Natural killer cell (primary cell): ENCODE measurements around the gene TCERG1L. TPM values are rescaled to one million over a fixed set of nuclear protein-coding genes. Genes with fewer than 3 reads are reported as not detected.

Experiments used
- ATAC-seq, 3 donors: fragments of 150-1000 bp in 2 of 3; fragments of 200-7000 bp in 1 of 3; cut with Tn5 transposase; 1 replicate in 1 of 3; 2 replicates in 2 of 3; pipeline ENCODE4 v1.10.0; 2021; ENCODE audit warnings: mild to moderate bottlenecking in 2 of 3, moderate library complexity in 2 of 3
- DNase-seq, 2 donors: peaks; one replicate each; pipeline versions ENCODE4 v3.0.0 to v3.0.0-alpha.2; 2013 to 2021; ENCODE audit warnings: mixed read lengths in 1 of 2
- H3K27ac ChIP-seq: one replicate; pipeline ENCODE4 v1.5.1; 2013; ENCODE audit warnings: mild to moderate bottlenecking, low read length
- H3K27me3 ChIP-seq: one replicate; pipeline ENCODE4 v1.6.1; 2013; ENCODE audit warnings: low read length; ENCODE audit not compliant: control insufficient read depth, insufficient read depth
- H3K36me3 ChIP-seq: one replicate; pipeline ENCODE4 v1.6.1; 2013; ENCODE audit warnings: low read length; ENCODE audit not compliant: control insufficient read depth, insufficient read depth
- H3K4me1 ChIP-seq: one replicate; pipeline ENCODE4 v1.6.1; 2013; ENCODE audit warnings: low read length; ENCODE audit not compliant: control insufficient read depth, insufficient read depth
- H3K4me3 ChIP-seq: one replicate; pipeline ENCODE4 v1.5.1; 2013; ENCODE audit warnings: low read length
- H3K9me3 ChIP-seq: one replicate; pipeline ENCODE4 v1.6.1; 2013; ENCODE audit warnings: low read length; ENCODE audit not compliant: control insufficient read depth, insufficient read depth
- H3K27ac Mint-ChIP-seq, 2 donors: one replicate each; pipeline ENCODE4 v1.8.0; 2022; ENCODE audit warnings: mild to moderate bottlenecking in 2 of 2, mixed read lengths in 2 of 2, moderate library complexity in 1 of 2
- H3K27me3 Mint-ChIP-seq, 2 donors: one replicate each; pipeline ENCODE4 v1.8.0; 2022; ENCODE audit warnings: low read depth in 2 of 2, mixed read lengths in 2 of 2
- H3K36me3 Mint-ChIP-seq: one replicate; pipeline ENCODE4 v1.8.0; 2022; ENCODE audit warnings: mixed read lengths
- H3K4me1 Mint-ChIP-seq, 2 donors: one replicate each; pipeline ENCODE4 v1.8.0; 2022; ENCODE audit warnings: mixed read lengths in 2 of 2
- H3K4me3 Mint-ChIP-seq: one replicate; pipeline ENCODE4 v1.8.0; 2022; ENCODE audit warnings: mild to moderate bottlenecking, moderate library complexity, mixed read lengths
- H3K9me3 Mint-ChIP-seq, 2 donors: one replicate each; pipeline ENCODE4 v1.8.0; 2022; ENCODE audit warnings: mixed read lengths in 2 of 2
- CTCF ChIP-seq: fragments of 200-600 bp; IDR thresholded peaks from one replicate; pipeline ENCODE4 v1.8.0; 2022; ENCODE audit warnings: antibody characterized with exemption
- WGBS: methylation state at CpG from one replicate; pipeline ENCODE4 v1.1.7; 2013; ENCODE audit warnings: missing lambda C conversion rate; ENCODE audit not compliant: insufficient coverage; 5-methylcytosine and 5-hydroxymethylcytosine counted together
- intact Hi-C: fragments of 100-400 bp; cut with micrococcal nuclease; formaldehyde crosslinking; loops from one replicate; pipeline ENCODE4 v1.14.2; 2022
- total RNA-seq, 4 donors: library from RNA; stranded (reverse); fragments of 120-200 nt in 1 of 4; gene quantifications; one replicate each; pipeline versions ENCODE4 v1.2.3 to v1.2.4, GENCODE V29; 2013 to 2022

Gene TCERG1L
- total RNA-seq, 3 donors from 2014 or later (not counting 1 experiment from before 2014, with no cell fraction given) = 0.48 TPM; not detected in 2

- Mint-ChIP-seq H3K27me3 (peaks cover 0 to 27% of the 10 kb centered on the region in 2 donors), H3K4me1 (no peaks in the 10 kb centered on the region), H3K27ac (no peak overlapping the region), H3K9me3 (no peaks in the 10 kb centered on the region), H3K4me3 (no peak overlapping the region), H3K36me3 (no peaks in the 10 kb centered on the region)
- ATAC-seq = no peak
- 79% methylated on average over 7 of the region's 7 CpGs for WGBS
- no peak for TF ChIP-seq CTCF
- intact Hi-C loops = no loop called here
- Histone ChIP-seq H3K27me3 (no peaks in the 10 kb centered on the region), H3K27ac (no peak overlapping the region), H3K4me1 (no peaks in the 10 kb centered on the region), H3K36me3 (no peaks in the 10 kb centered on the region), H3K4me3 (no peak overlapping the region), H3K9me3 (no peaks in the 10 kb centered on the region)
- no peak for DNase-seq
Observed at GRCh38 chr10:131187926-131188325, 123.6 kb downstream of the TCERG1L start.

- no peak overlapping the region for H3K4me3 ChIP-seq
- Mint-ChIP-seq H3K27me3 (peaks cover 0 to 27% of the 10 kb centered on the region in 2 donors), H3K4me1 (no peaks in the 10 kb centered on the region), H3K4me3 (no peak overlapping the region), H3K9me3 (no peaks in the 10 kb centered on the region), H3K27ac (no peak overlapping the region), H3K36me3 (no peaks in the 10 kb centered on the region)
- no peak for TF ChIP-seq CTCF
- no peaks in the 10 kb centered on the region for H3K27me3 ChIP-seq
- H3K36me3 ChIP-seq = no peaks in the 10 kb centered on the region
- no peak for ATAC-seq
- H3K27ac ChIP-seq = no peak overlapping the region
- intact Hi-C loops = no loop called here
- DNase-seq = no peak
- no peaks in the 10 kb centered on the region for H3K9me3 ChIP-seq
- H3K4me1 ChIP-seq = no peaks in the 10 kb centered on the region
- WGBS = 82% methylated on average over 7 of the region's 7 CpGs
Observed at GRCh38 chr10:131187274-131187673, 124.2 kb downstream of the TCERG1L start.

- intact Hi-C loops = no loop called here
- WGBS = 86% methylated on average over 10 of the region's 12 CpGs
Observed at GRCh38 chr10:131186547-131187253, 124.8 kb downstream of the TCERG1L start.

More at GRCh38 chr10:131186547-131187253, 124.8 kb downstream of the TCERG1L start:
- no peak overlapping the region for H3K4me3 ChIP-seq
- H3K9me3 Mint-ChIP-seq = no peaks in the 10 kb centered on the region
- no peaks in the 10 kb centered on the region for H3K36me3 ChIP-seq
- no peak overlapping the region for H3K27ac ChIP-seq
- H3K4me1 Mint-ChIP-seq = no peaks in the 10 kb centered on the region
- no peak for DNase-seq
- no peaks in the 10 kb centered on the region for H3K9me3 ChIP-seq
- H3K4me1 ChIP-seq = no peaks in the 10 kb centered on the region
- ATAC-seq = no peak
- no peak for TF ChIP-seq CTCF
- H3K27ac Mint-ChIP-seq = no peak overlapping the region
- peaks cover 0 to 27% of the 10 kb centered on the region in 2 donors for H3K27me3 Mint-ChIP-seq
- H3K36me3 Mint-ChIP-seq = no peaks in the 10 kb centered on the region
- H3K27me3 ChIP-seq = no peaks in the 10 kb centered on the region
- no peak overlapping the region for H3K4me3 Mint-ChIP-seq
